ENCODE results near the gene PIGB. TPM values are rescaled to one million over a fixed set of nuclear protein-coding genes. Genes with fewer than 3 reads are reported as not detected.
"Not testable (repeated sequence)": the region's sequence is repeated elsewhere in the genome, so short reads cannot be mapped to it uniquely, and the experiment has no call there.

PIGB gene
- total and polyA plus RNA-seq, 9 donors, result 4.8 to 9.3 (median 6.5) TPM

GRCh38 chr15:55372701-55373440, 53.8 kb downstream of the PIGB start:
- H3K27ac ChIP-seq (ENCODE audit: low read length), result no peak overlapping the region

GRCh38 chr15:55379095-55379494, 60.1 kb downstream of the PIGB start:
- Histone ChIP-seq H3K9me3 (replicated peaks; ENCODE audit: control insufficient read depth, low read depth, low read length) (no peaks in the 10 kb centered on the region), H3K27me3 (ENCODE audit: control insufficient read depth, insufficient read depth, low read length) (no peaks in the 10 kb centered on the region), H3K4me1 (ENCODE audit: control insufficient read depth, insufficient read depth, low read length) (no peaks in the 10 kb centered on the region), H3K4me3 (ENCODE audit: low read length) (no peak overlapping the region), H3K36me3 (ENCODE audit: control insufficient read depth, insufficient read depth, low read length) (peaks cover 6% of the 10 kb centered on the region), H3K27ac (ENCODE audit: low read length) (no peak overlapping the region)
- DNase-seq, result no peak
- no CpG with 5 or more reads among the region's 5 CpGs for WGBS (ENCODE audit: insufficient coverage)

More at GRCh38 chr15:55372701-55373440, 53.8 kb downstream of the PIGB start:
- WGBS (ENCODE audit: insufficient coverage), result no CpG with 5 or more reads among the region's 3 CpGs
- no peaks in the 10 kb centered on the region for H3K9me3 ChIP-seq (replicated peaks; ENCODE audit: control insufficient read depth, low read depth, low read length)
- no peaks in the 10 kb centered on the region for H3K27me3 ChIP-seq (ENCODE audit: control insufficient read depth, insufficient read depth, low read length)
- no peaks in the 10 kb centered on the region for H3K4me1 ChIP-seq (ENCODE audit: control insufficient read depth, insufficient read depth, low read length)
- no peak for DNase-seq
- no peak overlapping the region for H3K4me3 ChIP-seq (ENCODE audit: low read length)
- H3K36me3 ChIP-seq (ENCODE audit: control insufficient read depth, insufficient read depth, low read length), result peaks cover 5% of the 10 kb centered on the region

GRCh38 chr15:55381595-55381994, 62.6 kb downstream of the PIGB start:
- no peaks in the 10 kb centered on the region for H3K9me3 ChIP-seq (replicated peaks; ENCODE audit: control insufficient read depth, low read depth, low read length)
- DNase-seq, result no peak
- H3K4me1 ChIP-seq (ENCODE audit: control insufficient read depth, insufficient read depth, low read length), result no peaks in the 10 kb centered on the region
- no peak overlapping the region for H3K4me3 ChIP-seq (ENCODE audit: low read length)
- no peaks in the 10 kb centered on the region for H3K27me3 ChIP-seq (ENCODE audit: control insufficient read depth, insufficient read depth, low read length)
- H3K36me3 ChIP-seq (ENCODE audit: control insufficient read depth, insufficient read depth, low read length), result peaks cover 6% of the 10 kb centered on the region
- H3K27ac ChIP-seq (ENCODE audit: low read length), result no peak overlapping the region

- WGBS (ENCODE audit: insufficient coverage), result 100% methylated on average over 1 of the region's 2 CpGs
- Histone ChIP-seq H3K27me3 (ENCODE audit: control insufficient read depth, insufficient read depth, low read length) (no peaks in the 10 kb centered on the region), H3K4me3 (ENCODE audit: low read length) (no peak overlapping the region), H3K27ac (ENCODE audit: low read length) (no peak overlapping the region), H3K4me1 (ENCODE audit: control insufficient read depth, insufficient read depth, low read length) (no peaks in the 10 kb centered on the region), H3K9me3 (replicated peaks; ENCODE audit: control insufficient read depth, low read depth, low read length) (no peaks in the 10 kb centered on the region), H3K36me3 (ENCODE audit: control insufficient read depth, insufficient read depth, low read length) (peaks cover 4% of the 10 kb centered on the region)
- DNase-seq, result no peak
Measured at GRCh38 chr15:55383687-55384086, 64.7 kb downstream of the PIGB start.

GRCh38 chr15:55387027-55387426, 68.0 kb downstream of the PIGB start:
- Histone ChIP-seq H3K4me1 (ENCODE audit: control insufficient read depth, insufficient read depth, low read length) (no peaks in the 10 kb centered on the region), H3K27ac (ENCODE audit: low read length) (no peak overlapping the region), H3K4me3 (ENCODE audit: low read length) (no peak overlapping the region), H3K9me3 (replicated peaks; ENCODE audit: control insufficient read depth, low read depth, low read length) (no peaks in the 10 kb centered on the region), H3K36me3 (ENCODE audit: control insufficient read depth, insufficient read depth, low read length) (no peaks in the 10 kb centered on the region), H3K27me3 (ENCODE audit: control insufficient read depth, insufficient read depth, low read length) (no peaks in the 10 kb centered on the region)
- DNase-seq, result no peak

- Histone ChIP-seq H3K9me3 (replicated peaks; ENCODE audit: control insufficient read depth, low read depth, low read length) (no peaks in the 10 kb centered on the region), H3K36me3 (ENCODE audit: control insufficient read depth, insufficient read depth, low read length) (no peaks in the 10 kb centered on the region), H3K27ac (ENCODE audit: low read length) (no peak overlapping the region), H3K4me1 (ENCODE audit: control insufficient read depth, insufficient read depth, low read length) (no peaks in the 10 kb centered on the region), H3K4me3 (ENCODE audit: low read length) (no peak overlapping the region), H3K27me3 (ENCODE audit: control insufficient read depth, insufficient read depth, low read length) (no peaks in the 10 kb centered on the region)
- no peak for DNase-seq
Measured at GRCh38 chr15:55389264-55389607, 70.2 kb downstream of the PIGB start.

- Histone ChIP-seq H3K4me1 (ENCODE audit: control insufficient read depth, insufficient read depth, low read length) (no peaks in the 10 kb centered on the region), H3K4me3 (ENCODE audit: low read length) (no peak overlapping the region), H3K27me3 (ENCODE audit: control insufficient read depth, insufficient read depth, low read length) (no peaks in the 10 kb centered on the region), H3K36me3 (ENCODE audit: control insufficient read depth, insufficient read depth, low read length) (no peaks in the 10 kb centered on the region), H3K9me3 (replicated peaks; ENCODE audit: control insufficient read depth, low read depth, low read length) (no peaks in the 10 kb centered on the region), H3K27ac (ENCODE audit: low read length) (no peak overlapping the region)
- no peak for DNase-seq
- no CpG with 5 or more reads among the region's 1 CpG for WGBS (ENCODE audit: insufficient coverage)
Measured at GRCh38 chr15:55394694-55395093, 75.7 kb downstream of the PIGB start.

GRCh38 chr15:55398243-55398642, 79.2 kb downstream of the PIGB start:
- H3K27me3 ChIP-seq (ENCODE audit: control insufficient read depth, insufficient read depth, low read length), result no peaks in the 10 kb centered on the region
- no peak for DNase-seq
- H3K36me3 ChIP-seq (ENCODE audit: control insufficient read depth, insufficient read depth, low read length), result no peaks in the 10 kb centered on the region
- H3K9me3 ChIP-seq (replicated peaks; ENCODE audit: control insufficient read depth, low read depth, low read length), result no peaks in the 10 kb centered on the region
- H3K4me1 ChIP-seq (ENCODE audit: control insufficient read depth, insufficient read depth, low read length), result no peaks in the 10 kb centered on the region
- H3K27ac ChIP-seq (ENCODE audit: low read length), result no peak overlapping the region
- no peak overlapping the region for H3K4me3 ChIP-seq (ENCODE audit: low read length)
- WGBS (ENCODE audit: insufficient coverage), result 87% methylated on average over 3 of the region's 5 CpGs

- not testable (repeated sequence) for H3K36me3 ChIP-seq (ENCODE audit: control insufficient read depth, insufficient read depth, low read length); H3K4me1 ChIP-seq (ENCODE audit: control insufficient read depth, insufficient read depth, low read length); H3K9me3 ChIP-seq (replicated peaks; ENCODE audit: control insufficient read depth, low read depth, low read length); H3K27me3 ChIP-seq (ENCODE audit: control insufficient read depth, insufficient read depth, low read length); DNase-seq; H3K27ac ChIP-seq (ENCODE audit: low read length); H3K4me3 ChIP-seq (ENCODE audit: low read length)
- WGBS (ENCODE audit: insufficient coverage), result 83% methylated on average over 4 of the region's 8 CpGs
Measured at GRCh38 chr15:55400050-55400449, 81.0 kb downstream of the PIGB start.

- H3K27ac ChIP-seq (ENCODE audit: low read length), result no peak overlapping the region
- H3K27me3 ChIP-seq (ENCODE audit: control insufficient read depth, insufficient read depth, low read length), result no peaks in the 10 kb centered on the region
- H3K4me1 ChIP-seq (ENCODE audit: control insufficient read depth, insufficient read depth, low read length), result no peaks in the 10 kb centered on the region
- no CpG with 5 or more reads among the region's 1 CpG for WGBS (ENCODE audit: insufficient coverage)
- H3K36me3 ChIP-seq (ENCODE audit: control insufficient read depth, insufficient read depth, low read length), result no peaks in the 10 kb centered on the region
- no peaks in the 10 kb centered on the region for H3K9me3 ChIP-seq (replicated peaks; ENCODE audit: control insufficient read depth, low read depth, low read length)
- no peak overlapping the region for H3K4me3 ChIP-seq (ENCODE audit: low read length)
- no peak for DNase-seq
Measured at GRCh38 chr15:55401786-55402246, 82.8 kb downstream of the PIGB start.

GRCh38 chr15:55402707-55403106, 83.7 kb downstream of the PIGB start:
- Histone ChIP-seq H3K27ac (ENCODE audit: low read length) (no peak overlapping the region), H3K4me3 (ENCODE audit: low read length) (no peak overlapping the region), H3K9me3 (replicated peaks; ENCODE audit: control insufficient read depth, low read depth, low read length) (no peaks in the 10 kb centered on the region), H3K4me1 (ENCODE audit: control insufficient read depth, insufficient read depth, low read length) (no peaks in the 10 kb centered on the region), H3K36me3 (ENCODE audit: control insufficient read depth, insufficient read depth, low read length) (no peaks in the 10 kb centered on the region), H3K27me3 (ENCODE audit: control insufficient read depth, insufficient read depth, low read length) (no peaks in the 10 kb centered on the region)
- DNase-seq, result peak; percentile 23

Measured in muscle of leg (tissue), 11 donors.